Superior temporal gyrus (tissue), 1 donor: ENCODE measurements around the gene GPRC5B.

Experiments used
- DNase-seq: peaks from one replicate; pipeline ENCODE4 v3.0.0-alpha.2; 2016; ENCODE audit errors: extremely low spot score

The GPRC5B gene, protein sequence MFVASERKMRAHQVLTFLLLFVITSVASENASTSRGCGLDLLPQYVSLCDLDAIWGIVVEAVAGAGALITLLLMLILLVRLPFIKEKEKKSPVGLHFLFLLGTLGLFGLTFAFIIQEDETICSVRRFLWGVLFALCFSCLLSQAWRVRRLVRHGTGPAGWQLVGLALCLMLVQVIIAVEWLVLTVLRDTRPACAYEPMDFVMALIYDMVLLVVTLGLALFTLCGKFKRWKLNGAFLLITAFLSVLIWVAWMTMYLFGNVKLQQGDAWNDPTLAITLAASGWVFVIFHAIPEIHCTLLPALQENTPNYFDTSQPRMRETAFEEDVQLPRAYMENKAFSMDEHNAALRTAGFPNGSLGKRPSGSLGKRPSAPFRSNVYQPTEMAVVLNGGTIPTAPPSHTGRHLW

GRCh38 chr16:19884611-19885450 lies at the start of gene GPRC5B:
Gene GPRC5B (minus strand): TSS chr16:19884848. CDS start chr16:19872845, 12,003 bp downstream.
- peak; percentile 57 for DNase-seq

DNA sequence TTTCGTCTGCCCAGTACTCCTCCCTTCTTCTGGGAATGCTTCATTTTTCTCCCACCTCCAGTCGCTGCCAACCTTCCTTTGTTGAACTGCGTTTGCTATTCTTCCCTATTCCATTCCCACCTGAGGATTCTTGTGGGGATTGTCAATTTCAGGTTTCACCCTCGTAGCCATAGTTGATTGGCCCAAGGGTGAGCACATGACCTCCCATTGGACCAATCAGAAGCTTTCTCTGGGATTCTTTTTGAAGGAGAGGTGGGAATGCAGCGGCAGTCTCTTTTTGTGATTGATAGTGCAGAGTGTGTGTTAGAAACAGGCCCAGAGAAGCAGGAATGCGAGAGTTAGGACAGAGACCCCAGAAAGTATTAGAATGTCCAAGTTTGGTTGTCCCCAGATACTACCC lies 49.1 kb upstream of the GPRC5B start:
- DNase-seq, result no peak

DNA sequence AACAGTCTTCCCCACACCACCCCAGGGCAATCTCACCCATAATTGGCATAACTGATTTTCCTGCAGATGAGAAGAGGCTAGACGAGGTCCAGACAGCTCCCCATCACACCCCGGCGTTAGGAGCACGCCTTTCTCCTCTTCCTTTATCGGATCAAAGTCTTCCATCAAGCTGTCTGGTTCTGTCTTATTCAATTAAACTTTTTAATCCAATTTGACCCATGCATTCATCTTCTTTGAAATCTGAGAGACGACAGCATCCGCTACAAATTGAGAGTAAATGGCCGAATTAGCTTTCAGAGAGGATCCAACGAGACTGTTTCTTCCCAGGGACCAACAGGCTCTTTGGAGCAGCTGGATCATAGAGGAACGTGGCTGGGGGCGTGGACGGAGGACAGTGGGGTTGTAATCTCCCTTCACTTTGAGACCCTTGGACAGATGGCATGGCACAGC lies 44.4 kb upstream of the GPRC5B start:
- DNase-seq, result no peak

- DNase-seq, result no peak
Measured at GRCh38 chr16:19928432-19928831, 43.8 kb upstream of the GPRC5B start.

- DNase-seq, result no peak
Measured at GRCh38 chr16:19926449-19927390, 42.1 kb upstream of the GPRC5B start.

DNA sequence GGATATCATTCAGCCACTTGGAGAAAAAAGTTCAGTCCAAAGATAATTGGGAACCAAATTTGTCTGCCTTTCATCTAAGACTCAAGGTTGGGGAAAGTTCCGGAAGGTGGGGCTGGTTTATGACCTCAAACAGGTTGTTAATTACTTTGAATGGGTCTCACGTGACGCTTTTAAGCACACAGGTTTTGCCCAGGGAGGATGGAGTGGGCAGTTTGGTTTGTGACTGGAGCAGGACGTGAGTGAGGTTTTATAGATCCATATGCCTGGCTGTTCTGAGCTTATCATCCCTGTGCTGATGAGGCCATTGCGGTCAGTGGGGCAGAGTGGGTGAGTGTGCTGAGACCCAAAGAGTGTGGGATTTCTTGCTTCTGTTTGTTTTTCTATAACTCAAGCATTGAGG lies 38.7 kb upstream of the GPRC5B start:
- no peak for DNase-seq

- DNase-seq, result no peak
Measured at GRCh38 chr16:19919142-19919541, 34.5 kb upstream of the GPRC5B start.

GRCh38 chr16:19916064-19916463 lies 31.4 kb upstream of the GPRC5B start:
- no peak for DNase-seq

GRCh38 chr16:19914877-19915276 lies 30.2 kb upstream of the GPRC5B start:
- no peak for DNase-seq

- DNase-seq, result no peak
Measured at GRCh38 chr16:19913340-19913645, 28.6 kb upstream of the GPRC5B start.

GRCh38 chr16:19912455-19913339 lies 28.0 kb upstream of the GPRC5B start:
- no peak for DNase-seq

DNA sequence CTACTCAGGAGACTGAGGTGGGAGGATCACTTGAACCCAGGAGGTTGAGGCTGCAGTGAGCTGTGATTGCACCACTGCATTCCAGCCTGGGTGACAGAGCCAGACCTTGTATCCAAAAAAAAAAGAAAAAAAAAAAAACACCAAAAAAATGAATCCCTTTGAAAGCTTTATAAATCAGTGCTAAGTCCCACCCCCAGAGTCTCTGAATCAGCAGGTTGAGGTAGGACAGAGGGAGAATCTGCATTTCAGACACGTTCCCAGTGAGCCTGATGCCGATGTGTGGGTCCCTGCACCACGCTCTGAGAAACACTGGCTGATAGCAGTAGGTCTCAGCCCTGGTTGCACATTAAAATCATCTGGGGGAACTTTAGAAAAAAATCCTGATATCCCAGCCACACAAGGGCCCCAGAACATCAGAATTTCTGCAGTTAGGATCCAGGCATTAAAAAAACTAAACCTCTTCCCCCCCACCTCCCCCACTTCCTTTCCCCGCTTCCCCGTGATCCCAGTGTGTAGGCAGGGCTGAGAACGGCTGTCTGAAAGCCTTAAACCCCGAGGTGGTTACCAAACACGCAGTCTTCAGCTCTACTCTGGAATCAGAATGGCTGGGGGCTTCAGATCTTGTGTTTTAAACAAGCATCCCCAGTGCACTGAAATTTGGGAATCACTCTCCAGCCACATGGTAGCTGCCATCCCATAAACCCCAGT lies 27.3 kb upstream of the GPRC5B start:
- DNase-seq, result no peak

- no peak for DNase-seq
Measured at GRCh38 chr16:19911204-19911603, 26.6 kb upstream of the GPRC5B start.

DNA sequence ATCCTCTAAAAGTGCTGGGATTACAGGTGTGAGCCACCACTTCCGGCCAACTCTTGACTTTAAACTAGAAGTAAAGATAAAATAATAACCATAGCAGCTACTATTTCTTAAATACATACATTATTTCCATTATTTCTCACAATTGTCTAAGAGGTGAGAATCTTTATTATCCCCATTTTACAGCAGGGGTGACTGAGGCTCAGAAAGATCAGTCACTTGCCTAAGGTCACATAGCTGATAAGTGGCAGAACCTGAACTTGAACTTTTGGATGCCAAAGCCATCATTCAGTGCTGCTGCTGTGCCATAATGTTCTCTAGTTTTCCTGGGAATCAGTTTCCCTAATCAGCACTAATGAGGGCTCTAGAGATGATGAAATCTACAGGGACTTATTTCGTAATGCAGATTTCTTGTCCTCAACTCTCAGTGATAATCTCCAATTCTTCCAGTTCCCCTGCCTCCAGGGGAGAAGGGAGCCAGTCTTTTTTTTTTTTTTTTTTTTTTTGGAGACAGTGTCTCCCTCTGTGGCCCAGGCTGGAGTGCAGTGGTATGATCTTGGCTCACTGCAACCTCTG lies 25.2 kb upstream of the GPRC5B start:
- no peak for DNase-seq

- DNase-seq, result no peak
Measured at GRCh38 chr16:19908921-19909320, 24.3 kb upstream of the GPRC5B start.

DNA sequence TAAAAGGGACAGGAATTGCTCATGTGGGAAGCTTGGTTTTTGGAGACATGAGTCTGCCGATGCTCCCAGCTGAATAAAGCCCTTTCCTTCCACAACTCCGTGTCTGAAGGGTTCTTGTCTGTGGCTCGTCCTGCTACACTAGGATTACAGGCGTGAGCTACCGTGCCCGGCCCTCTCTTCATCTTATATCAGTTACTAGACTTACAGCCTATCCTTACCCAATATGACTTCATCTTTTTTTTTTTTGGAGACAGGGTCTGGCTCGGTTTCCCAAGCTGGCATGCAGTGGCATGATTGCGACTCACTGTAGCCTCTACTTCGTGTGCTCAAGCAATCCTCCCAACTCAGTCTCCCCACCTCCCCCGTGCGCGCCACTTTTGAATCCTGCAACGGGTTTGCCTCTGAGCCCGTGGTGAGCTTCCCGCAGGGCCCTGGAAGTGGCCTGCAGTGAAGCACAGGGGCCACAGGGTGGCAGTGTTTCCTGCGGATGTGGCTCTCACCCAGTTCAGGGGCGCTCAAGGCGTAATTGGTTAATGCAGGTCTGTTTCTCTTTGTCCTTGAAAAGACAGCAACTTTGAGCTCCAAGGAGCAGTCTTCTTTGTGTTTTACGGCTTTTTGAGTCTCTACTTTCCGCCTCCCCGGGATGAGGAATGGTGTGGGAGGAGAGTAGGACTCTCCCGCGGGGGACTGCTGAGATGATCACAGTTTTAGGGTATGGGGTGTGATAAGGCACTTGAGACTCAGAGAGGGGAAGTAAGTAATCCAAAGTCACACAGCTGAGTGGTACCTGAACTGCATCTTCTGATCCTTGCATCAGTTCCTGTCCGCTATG lies 22.7 kb upstream of the GPRC5B start:
- peak; percentile 80 for DNase-seq

DNA sequence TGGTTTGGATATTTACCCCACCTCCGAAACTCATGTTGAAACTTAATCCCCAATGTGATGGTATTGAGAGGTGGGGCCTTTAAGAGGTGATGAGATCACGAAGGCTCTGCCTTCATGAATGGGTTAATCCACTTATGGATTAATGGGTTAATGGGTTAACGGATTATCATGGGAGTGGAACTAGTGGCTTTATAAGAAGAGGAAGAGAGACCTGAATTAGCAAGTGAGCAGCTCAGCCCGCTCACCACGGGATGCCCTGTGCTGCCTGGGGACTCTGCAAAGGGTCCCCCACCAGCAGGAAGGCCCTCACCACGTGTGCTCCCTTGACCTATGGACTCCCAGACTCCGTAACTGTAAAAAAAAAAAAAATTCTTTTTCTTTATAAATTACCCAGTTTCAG lies 16.5 kb upstream of the GPRC5B start:
- DNase-seq, result no peak

GRCh38 chr16:19899605-19899955 lies 14.9 kb upstream of the GPRC5B start:
- no peak for DNase-seq
